ENCODE results near the gene GRK3. TPM values are rescaled to one million over a fixed set of nuclear protein-coding genes. Genes with fewer than 3 reads are reported as not detected.

Gene GRK3
- total RNA-seq, 1 donor from 2014 or later, result 6.3 TPM

Small RNAs within 50 kb of the gene (small RNA-seq; reads per million reads assigned to genes)
- gene RNA5SP494, result not detected

Other genes starting within 250 kb of the GRK3 start
- 144 TPM for gene MYO18B, start 177.5 kb downstream of the GRK3 start, total RNA-seq